H1 (cell line): ENCODE measurements around the gene ZFP1. TPM values are rescaled to one million over a fixed set of nuclear protein-coding genes. Genes with fewer than 3 reads are reported as not detected.

Experiments used
- CTCF ChIA-PET: fragments of 300-600 bp; sonication (Branson Sonifier 250); formaldehyde crosslinking; loops from one replicate; lab custom pipeline; 2021; ENCODE audit not compliant: partially characterized antibody; lab: Charles Lee
- POLR2A ChIA-PET: fragments of 300-600 bp; sonication (Branson Sonifier 250); formaldehyde crosslinking; loops from one replicate; lab custom pipeline; 2021; ENCODE audit warnings: inconsistent platforms; ENCODE audit not compliant: partially characterized antibody; lab: Charles Lee
- DNase-seq, 2 experiments: peaks; one replicate each; pipeline versions ENCODE4 v3.0.0 to v3.0.0-alpha.2; 2010 to 2022; ENCODE audit warnings: low spot score in 2 of 2, low read depth in 1 of 2, mixed read lengths in 1 of 2
- FAIRE-seq: peaks from 2 replicates; lab custom pipeline; 2011; peaks lifted over from hg19 to GRCh38; lab: Jason Lieb, UNC
- H2AFZ ChIP-seq: 2 replicates; pipeline ENCODE4 v1.8.1; 2012; ENCODE audit warnings: low read length, inconsistent platforms
- H2AK5ac ChIP-seq: 2 replicates; pipeline ENCODE4 v1.6.1; 2013; ENCODE audit warnings: low read depth, low read length
- H2BK120ac ChIP-seq: replicated peaks from 2 replicates; pipeline ENCODE3; 2013; ENCODE audit warnings: low read depth, low read length, inconsistent platforms
- H2BK12ac ChIP-seq: 2 replicates; pipeline ENCODE4 v1.6.1; 2013; ENCODE audit warnings: low read depth, low read length
- H2BK15ac ChIP-seq: 2 replicates; pipeline ENCODE4 v1.6.1; 2013; ENCODE audit warnings: low read length
- H2BK20ac ChIP-seq: 2 replicates; pipeline ENCODE4 v1.6.1; 2013; ENCODE audit warnings: low read length
- H2BK5ac ChIP-seq: 2 replicates; pipeline ENCODE4 v1.6.1; 2013; ENCODE audit warnings: low read depth, low read length
- H3K14ac ChIP-seq: 2 replicates; pipeline ENCODE4 v1.6.1; 2013; ENCODE audit warnings: inconsistent platforms; ENCODE audit not compliant: insufficient read length
- H3K18ac ChIP-seq: 2 replicates; pipeline ENCODE4 v1.6.1; 2013; ENCODE audit warnings: low read length; ENCODE audit errors: extremely low read depth
- H3K23ac ChIP-seq: 2 replicates; pipeline ENCODE4 v1.6.1; 2013; ENCODE audit warnings: inconsistent platforms; ENCODE audit not compliant: insufficient read length
- H3K23me2 ChIP-seq: 2 replicates; pipeline ENCODE4 v1.6.1; 2013; ENCODE audit warnings: low read depth, low read length
- H3K27ac ChIP-seq: 2 replicates; pipeline ENCODE4 v1.6.1; 2011; ENCODE audit warnings: low read depth, low read length, inconsistent platforms
- H3K27me3 ChIP-seq, 4 experiments: replicated peaks in 1 of 4; 1 replicate in 1 of 4; 2 replicates in 3 of 4; pipeline versions ENCODE4 v1.6.1 to v1.8.1; 2011 to 2013; ENCODE audit warnings: low read length in 3 of 4, mild to moderate bottlenecking in 3 of 4, inconsistent platforms in 2 of 4, mixed read lengths in 2 of 4, moderate library complexity in 1 of 4; ENCODE audit not compliant: control insufficient read depth in 3 of 4, insufficient read depth in 3 of 4; ENCODE audit errors: extremely low read depth in 1 of 4
- H3K36me3 ChIP-seq, 4 experiments: 2 replicates each; pipeline versions ENCODE4 v1.6.1 to v1.8.1; 2011 to 2013; ENCODE audit warnings: mild to moderate bottlenecking in 4 of 4, low read length in 3 of 4, moderate library complexity in 2 of 4, control low read depth in 1 of 4, inconsistent platforms in 1 of 4; ENCODE audit not compliant: insufficient read depth in 4 of 4, control insufficient read depth in 2 of 4
- H3K4ac ChIP-seq: replicated peaks from 2 replicates; pipeline ENCODE3; 2013; ENCODE audit warnings: low read length, low read depth, mixed read lengths, inconsistent platforms; ENCODE audit not compliant: insufficient read length
- H3K4me1 ChIP-seq, 4 experiments: replicated peaks in 1 of 4; 1 replicate in 1 of 4; 2 replicates in 3 of 4; pipeline versions ENCODE4 v1.6.1 to v1.8.1; 2011 to 2013; ENCODE audit warnings: low read length in 3 of 4, inconsistent platforms in 2 of 4, mixed read lengths in 1 of 4; ENCODE audit not compliant: insufficient read depth in 4 of 4, control insufficient read depth in 3 of 4
- H3K4me2 ChIP-seq, 2 experiments: 2 replicates each; pipeline versions ENCODE4 v1.6.1 to v1.8.1; 2011 to 2013; ENCODE audit warnings: low read depth in 2 of 2, low read length in 2 of 2, control low read depth in 1 of 2, inconsistent platforms in 1 of 2, mild to moderate bottlenecking in 1 of 2; ENCODE audit not compliant: insufficient read depth in 1 of 2
- H3K4me3 ChIP-seq, 4 experiments: fragments of 200-600, 300-600 bp in 1 of 4; sonication (generic), shearing (Covaris generic), sonication (Bioruptor Twin) in 1 of 4; 2 replicates each; pipeline versions ENCODE4 v1.5.1 to v1.8.1; 2011 to 2016; ENCODE audit warnings: low read length in 4 of 4, low read depth in 3 of 4, control low read depth in 2 of 4, inconsistent platforms in 2 of 4, mild to moderate bottlenecking in 2 of 4, mixed read lengths in 1 of 4, moderate library complexity in 1 of 4; ENCODE audit not compliant: insufficient read depth in 2 of 4; ENCODE audit errors: extremely low read depth in 1 of 4
- H3K56ac ChIP-seq: replicated peaks from 2 replicates; pipeline ENCODE3; 2013; ENCODE audit warnings: low read depth, mild to moderate bottlenecking, mixed read lengths, low read length, inconsistent platforms; ENCODE audit not compliant: insufficient read length
- H3K79me1 ChIP-seq: 2 replicates; pipeline ENCODE4 v1.6.1; 2013; ENCODE audit warnings: low read depth, low read length, control low read depth
- H3K79me2 ChIP-seq, 2 experiments: 2 replicates each; pipeline versions ENCODE4 v1.6.1 to v1.8.1; 2012 to 2013; ENCODE audit warnings: low read length in 2 of 2, mild to moderate bottlenecking in 2 of 2, inconsistent platforms in 1 of 2; ENCODE audit not compliant: insufficient read depth in 2 of 2, control insufficient read depth in 1 of 2
- H3K9ac ChIP-seq, 4 experiments: replicated peaks in 1 of 4; 1 replicate in 1 of 4; 2 replicates in 3 of 4; pipeline versions ENCODE4 v1.6.1 to v1.8.1; 2011 to 2013; ENCODE audit warnings: low read depth in 3 of 4, low read length in 3 of 4, control low read depth in 2 of 4, mild to moderate bottlenecking in 2 of 4, moderate library complexity in 2 of 4, inconsistent platforms in 1 of 4; ENCODE audit errors: extremely low read depth in 1 of 4
- H3K9me3 ChIP-seq, 2 experiments: 2 replicates each; pipeline versions ENCODE4 v1.6.1 to v1.8.1; 2012 to 2013; ENCODE audit warnings: mild to moderate bottlenecking in 2 of 2, moderate library complexity in 2 of 2, control low read depth in 1 of 2, inconsistent platforms in 1 of 2, low read depth in 1 of 2, low read length in 1 of 2, mixed read lengths in 1 of 2; ENCODE audit not compliant: insufficient read depth in 2 of 2
- H4K20me1 ChIP-seq, 2 experiments: replicated peaks in 1 of 2; 2 replicates each; pipeline versions ENCODE3 to v1.8.1; 2011 to 2013; ENCODE audit warnings: inconsistent platforms in 2 of 2, low read length in 2 of 2, mild to moderate bottlenecking in 1 of 2; ENCODE audit not compliant: insufficient read depth in 2 of 2, control insufficient read depth in 1 of 2
- H4K5ac ChIP-seq: 2 replicates; pipeline ENCODE4 v1.6.1; 2013; ENCODE audit warnings: low read length, low read depth, mixed read lengths, inconsistent platforms; ENCODE audit not compliant: insufficient read length
- H4K8ac ChIP-seq: 2 replicates; pipeline ENCODE4 v1.8.0; 2013; ENCODE audit warnings: mild to moderate bottlenecking, moderate library complexity, low read length, inconsistent platforms; ENCODE audit not compliant: insufficient read depth; ENCODE audit errors: extremely low read depth
- H4K91ac ChIP-seq: replicated peaks from 2 replicates; pipeline ENCODE3; 2013; ENCODE audit warnings: low read length, mixed read lengths, inconsistent platforms; ENCODE audit not compliant: insufficient read length
- CREB1 ChIP-seq: IDR thresholded peaks from 2 replicates; pipeline ENCODE4 v1.6.1; 2012; ENCODE audit warnings: inconsistent platforms
- GTF2F1 ChIP-seq: IDR thresholded peaks from 2 replicates; pipeline ENCODE4 v1.6.1; 2012; ENCODE audit warnings: low read depth, low read length, improper control_type of control experiment, borderline replicate concordance
- KDM5A ChIP-seq: fragments of 200-600 bp; IDR thresholded peaks from 2 replicates; pipeline ENCODE4 v1.7.1; 2012; ENCODE audit warnings: mild to moderate bottlenecking, low read length, inconsistent platforms, mixed read lengths
- MAX ChIP-seq: IDR thresholded peaks from 2 replicates; pipeline ENCODE4 v1.6.1; 2012; ENCODE audit warnings: inconsistent platforms
- NANOG ChIP-seq: IDR thresholded peaks from 2 replicates; pipeline ENCODE4 v1.6.1; 2011; ENCODE audit warnings: low read length, low read depth, mild to moderate bottlenecking, inconsistent platforms; ENCODE audit not compliant: insufficient read depth, poor library complexity, severe bottlenecking
- NRF1 ChIP-seq: IDR thresholded peaks from 2 replicates; pipeline ENCODE4 v1.6.1; 2011; ENCODE audit warnings: mild to moderate bottlenecking, low read depth, low read length, improper control_type of control experiment
- POLR2A ChIP-seq, 2 experiments: IDR thresholded peaks; 1 replicate in 1 of 2; 2 replicates in 1 of 2; pipeline ENCODE4 v1.6.1; 2011; ENCODE audit warnings: low read depth in 2 of 2, low read length in 2 of 2, mild to moderate bottlenecking in 2 of 2; ENCODE audit errors: control extremely low read depth in 1 of 2
- RFX5 ChIP-seq: IDR thresholded peaks from 2 replicates; pipeline ENCODE4 v1.6.1; 2011; ENCODE audit warnings: low read depth, low read length, improper control_type of control experiment, borderline replicate concordance
- RNF2 ChIP-seq: fragments of 200-900, 300-1000 bp; sonication (generic); IDR thresholded peaks from 2 replicates; pipeline ENCODE4 v1.7.1; 2016; ENCODE audit warnings: borderline replicate concordance, low read depth, mild to moderate bottlenecking, antibody characterized with exemption, low read length; ENCODE audit not compliant: poor library complexity, severe bottlenecking; ENCODE audit errors: missing control alignments
- RXRA ChIP-seq: IDR thresholded peaks from 2 replicates; pipeline ENCODE4 v1.6.1; 2011; ENCODE audit warnings: low read depth, mild to moderate bottlenecking, low read length, moderate library complexity; ENCODE audit not compliant: insufficient read depth
- SRF ChIP-seq: IDR thresholded peaks from 2 replicates; pipeline ENCODE4 v1.6.1; 2011; ENCODE audit warnings: mild to moderate bottlenecking, low read depth, low read length, moderate library complexity
- WGBS, 2 experiments: shearing (Covaris generic) in 1 of 2; methylation state at CpG; one replicate each; pipeline versions ENCODE4 v1.1.6 to v1.1.7; 2013 to 2015; ENCODE audit warnings: low lambda C conversion rate in 2 of 2, mixed read lengths in 2 of 2, inconsistent platforms in 1 of 2, low coverage in 1 of 2, missing lambda C conversion rate in 1 of 2; ENCODE audit not compliant: insufficient replicate concordance in 2 of 2, insufficient coverage in 1 of 2, insufficient read length in 1 of 2; ENCODE audit errors: extremely low coverage in 1 of 2, missing lambda C conversion rate in 1 of 2; 5-methylcytosine and 5-hydroxymethylcytosine counted together
- polyA plus RNA-seq, 7 experiments: library from polyadenylated mRNA; depleted of rRNA in 3 of 7; stranded (reverse) in 5 of 7; unstranded in 2 of 7; fragments of >200 nt in 5 of 7; fragments of 200-250 nt in 2 of 7; gene quantifications; 1 replicate in 5 of 7; 2 replicates in 1 of 7; 4 replicates in 1 of 7; pipeline versions ENCODE4 v1.2.1 to v1.2.3, GENCODE V29; 2011 to 2013; ENCODE audit warnings: missing spikeins in 2 of 7, mixed read lengths in 2 of 7
- total RNA-seq: library from RNA; stranded (reverse); fragmentation: NEBNext Ultra II Directional; extraction: Animal tissue kit (Norgen Biotek cat#: 25700); gene quantifications from 2 replicates; pipeline ENCODE4 v1.2.1, GENCODE V29; 2021

The ZFP1 gene
- total and polyA plus RNA-seq, 2 of the 8 experiments (the other 6 are each of a cell fraction or from before 2014, with no cell fraction given) = 4.0 to 11.2 TPM

- CTCF ChIA-PET = interaction anchor here (1.8 to 16.3 kb wide), 2 partner anchors 16 to 119 kb away, joined by 5 to 171 read pairs; partner anchors contain the start of gene ZNRF1
- H3K79me1 ChIP-seq = peaks cover 3% of the 10 kb centered on the region; the same call in 1 of the 2 replicates
- H3K4me3 ChIP-seq = peak overlapping the region in 2 of 4 experiments; percentile 29 to 54; a peak in 3 of 8 replicates
- H2BK5ac ChIP-seq = peak overlapping the region; percentile 77; the same call in 1 of the 2 replicates
- H4K5ac ChIP-seq = peak overlapping the region; percentile 65
- POLR2A ChIA-PET = interaction anchor here (1.0 to 2.3 kb wide), 2 partner anchors 10 to 117 kb away, joined by 4 to 8 read pairs; partner anchors contain the start of gene ZNRF1
- H2BK120ac ChIP-seq = peak overlapping the region; percentile 68
- peak overlapping the region; percentile 73 for H4K8ac ChIP-seq
- WGBS, 2 experiments = 95% methylated on average over 25 of the region's 45 CpGs; no CpG with 5 or more reads in 1 of the 2 experiments
- H3K36me3 ChIP-seq = peaks cover 0 to 16% (median 3%) of the 10 kb centered on the region in 4 experiments; a peak in 2 of 8 replicates
- no peak overlapping the region for H2AFZ ChIP-seq
- DNase-seq (no peak), FAIRE-seq (no peak)
- H3K9me3 ChIP-seq = no peaks in the 10 kb centered on the region
- no peaks in the 10 kb centered on the region for H3K23me2 ChIP-seq
- H3K18ac ChIP-seq = peak overlapping the region; percentile 60
- peak overlapping the region; percentile 25 to 43; a peak in 3 of 4 replicates for H3K4me2 ChIP-seq
- H3K14ac ChIP-seq = no peak overlapping the region
- H3K79me2 ChIP-seq = no peaks in the 10 kb centered on the region; a peak in 1 of 4 replicates
- H4K20me1 ChIP-seq = peaks cover 2 to 3% of the 10 kb centered on the region in 2 experiments
- no peak overlapping the region for H2AK5ac ChIP-seq
- peak overlapping the region; percentile 19 for H3K4ac ChIP-seq
- H2BK15ac ChIP-seq = peak overlapping the region; percentile 99
- 0 out of 2 replicates have a peak overlapping the region, but pooled peaks have one; percentile 85 for H2BK12ac ChIP-seq
- peak overlapping the region; percentile 89 for H4K91ac ChIP-seq
- H3K56ac ChIP-seq = no peak overlapping the region
- H3K27me3 ChIP-seq = no peaks in the 10 kb centered on the region
- peak overlapping the region; percentile 11; the same call in 1 of the 2 replicates for H3K27ac ChIP-seq
- H2BK20ac ChIP-seq = no peak overlapping the region
- H3K4me1 ChIP-seq = peaks cover 8 to 43% (median 34%) of the 10 kb centered on the region in 4 experiments
- no peak overlapping the region for H3K23ac ChIP-seq
- H3K9ac ChIP-seq = no peak overlapping the region
- TF ChIP-seq RXRA = no peak
- TF ChIP-seq POLR2A (IDR thresholded peaks at IDR 0.05; ENCODE audit: control extremely low read depth in 1 of 2, low read depth in 2 of 2, low read length in 2 of 2) = no peak
- no peak for TF ChIP-seq SRF
- no peak for TF ChIP-seq NRF1
- no peak for TF ChIP-seq NANOG
- no peak for TF ChIP-seq KDM5A
- TF ChIP-seq GTF2F1 = no peak
- TF ChIP-seq CREB1 = no peak
- TF ChIP-seq MAX = no peak
- no peak for TF ChIP-seq RFX5
- no peak for TF ChIP-seq RNF2
Observed at GRCh38 chr16:75114946-75115825, 33.1 kb upstream of the ZFP1 start.
